Measurements from ENCODE around the gene KRTAP9-6. TPM values are rescaled to one million over a fixed set of nuclear protein-coding genes. Genes with fewer than 3 reads are reported as not detected.

The KRTAP9-6 gene
- total RNA-seq, 1 donor from 2014 or later: not detected

Other genes starting within 250 kb of the KRTAP9-6 start
- not detected for gene KRTAP1-5, start 238.2 kb upstream of the KRTAP9-6 start, total RNA-seq
- gene KRTAP1-4, start 235.2 kb upstream of the KRTAP9-6 start, total RNA-seq: not detected
- not detected for gene KRTAP1-3, start 230.5 kb upstream of the KRTAP9-6 start, total RNA-seq
- gene KRTAP1-1, start 223.9 kb upstream of the KRTAP9-6 start, total RNA-seq: not detected
- gene KRTAP2-1, start 218.1 kb upstream of the KRTAP9-6 start, total RNA-seq: not detected
- gene KRTAP2-2, start 210.1 kb upstream of the KRTAP9-6 start, total RNA-seq: not detected
- not detected for gene KRTAP2-3, start 205.3 kb upstream of the KRTAP9-6 start, total RNA-seq
- gene KRTAP2-4, start 199.5 kb upstream of the KRTAP9-6 start, total RNA-seq: not detected
- gene KRTAP4-7, start 181.2 kb upstream of the KRTAP9-6 start, total RNA-seq: not detected
- not detected for gene KRTAP4-8, start 167.2 kb upstream of the KRTAP9-6 start, total RNA-seq
- gene KRTAP4-16, start 163.2 kb upstream of the KRTAP9-6 start, total RNA-seq: not detected
- not detected for gene KRTAP4-9, start 160.0 kb upstream of the KRTAP9-6 start, total RNA-seq
- gene KRTAP4-11, start 147.0 kb upstream of the KRTAP9-6 start, total RNA-seq: not detected
- gene KRTAP4-12, start 141.2 kb upstream of the KRTAP9-6 start, total RNA-seq: not detected
- gene KRTAP4-6, start 124.8 kb upstream of the KRTAP9-6 start, total RNA-seq: not detected
- not detected for gene KRTAP4-5, start 115.6 kb upstream of the KRTAP9-6 start, total RNA-seq
- gene KRTAP4-4, start 104.6 kb upstream of the KRTAP9-6 start, total RNA-seq: not detected
- gene KRTAP4-3, start 97.2 kb upstream of the KRTAP9-6 start, total RNA-seq: not detected
- gene KRTAP4-2, start 87.2 kb upstream of the KRTAP9-6 start, total RNA-seq: not detected
- not detected for gene KRTAP4-1, start 80.5 kb upstream of the KRTAP9-6 start, total RNA-seq
- gene KRTAP9-1, start 75.5 kb upstream of the KRTAP9-6 start, total RNA-seq: not detected
- not detected for gene KRTAP9-2, start 38.7 kb upstream of the KRTAP9-6 start, total RNA-seq
- not detected for gene KRTAP9-3, start 32.9 kb upstream of the KRTAP9-6 start, total RNA-seq
- not detected for gene KRTAP9-8, start 27.4 kb upstream of the KRTAP9-6 start, total RNA-seq
- gene KRTAP9-4, start 15.7 kb upstream of the KRTAP9-6 start, total RNA-seq: not detected
- gene KRTAP9-9, start 10.0 kb upstream of the KRTAP9-6 start, total RNA-seq: not detected
- gene KRTAP9-7, start 10.3 kb downstream of the KRTAP9-6 start, total RNA-seq: not detected
- not detected for gene KRTAP29-1, start 37.5 kb downstream of the KRTAP9-6 start, total RNA-seq
- not detected for gene KRTAP16-1, start 43.9 kb downstream of the KRTAP9-6 start, total RNA-seq
- gene KRTAP17-1, start 50.3 kb downstream of the KRTAP9-6 start, total RNA-seq: not detected
- 0.92 TPM for gene KRT33A, start 85.5 kb downstream of the KRTAP9-6 start, total RNA-seq
- not detected for gene KRT33B, start 104.4 kb downstream of the KRTAP9-6 start, total RNA-seq
- 0.44 TPM for gene KRT34, start 116.9 kb downstream of the KRTAP9-6 start, total RNA-seq
- 4.4 TPM for gene KRT31, start 132.2 kb downstream of the KRTAP9-6 start, total RNA-seq
- gene KRT37, start 159.2 kb downstream of the KRTAP9-6 start, total RNA-seq: not detected
- gene KRT38, start 175.6 kb downstream of the KRTAP9-6 start, total RNA-seq: not detected
- 0.80 TPM for gene KRT32, start 202.0 kb downstream of the KRTAP9-6 start, total RNA-seq
- not detected for gene KRT35, start 215.8 kb downstream of the KRTAP9-6 start, total RNA-seq
- gene KRT36, start 224.5 kb downstream of the KRTAP9-6 start, total RNA-seq: not detected
- 44,686 TPM for gene KRT13, start 240.2 kb downstream of the KRTAP9-6 start, total RNA-seq